A549 (cell line): ENCODE results near the gene TMEM39A.

ENCODE experiments used
- CBX8 ChIP-seq: fragments of 200-600 bp; sonication (generic); IDR thresholded peaks from 2 replicates; pipeline ENCODE4 v1.6.1; 2016
- CTCF ChIP-seq: fragments of >200 bp; sonication (Bioruptor Twin); formaldehyde crosslinking; IDR thresholded peaks from 3 replicates; pipeline ENCODE4 v1.5.1; 2016
- ESRRA ChIP-seq: fragments of 150-350 bp; IDR thresholded peaks from 2 replicates; pipeline ENCODE4 v1.6.1; 2014; ENCODE audit warnings: mild to moderate bottlenecking, low read length, borderline replicate concordance
- HDAC2 ChIP-seq: fragments of 200-600 bp; sonication (generic); IDR thresholded peaks from 2 replicates; pipeline ENCODE4 v1.6.1; 2016
- KDM1A ChIP-seq: fragments of 200-600 bp; sonication (generic); IDR thresholded peaks from 2 replicates; pipeline ENCODE4 v1.6.1; 2016; ENCODE audit warnings: low read depth, mild to moderate bottlenecking
- TF ChIP-seq, protein P1 (sequence below): IDR thresholded peaks from 2 replicates; pipeline ENCODE4 v1.6.1; 2012

- no peak for TF ChIP-seq CBX8
- TF ChIP-seq CTCF: no peak
- no peak for TF ChIP-seq KDM1A
- TF ChIP-seq, protein P1, sequence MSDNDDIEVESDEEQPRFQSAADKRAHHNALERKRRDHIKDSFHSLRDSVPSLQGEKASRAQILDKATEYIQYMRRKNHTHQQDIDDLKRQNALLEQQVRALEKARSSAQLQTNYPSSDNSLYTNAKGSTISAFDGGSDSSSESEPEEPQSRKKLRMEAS: no peak
- no peak for TF ChIP-seq ESRRA
- TF ChIP-seq HDAC2: no peak
Observed at GRCh38 chr3:119402791-119403190, 60.6 kb downstream of the TMEM39A start.
